NCI-H748 treated with DMSO at 0.1 percent for 48 hours (cell line): ENCODE measurements around the gene SMIM3.
"Not testable (repeated sequence)": the region's sequence is repeated elsewhere in the genome, so short reads cannot be mapped to it uniquely, and the experiment has no call there.

Source experiments
- DNase-seq: peaks from one replicate; lab custom pipeline; 2025; lab: John Stamatoyannopoulos, UW

Gene SMIM3, protein sequence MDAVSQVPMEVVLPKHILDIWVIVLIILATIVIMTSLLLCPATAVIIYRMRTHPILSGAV

DNA sequence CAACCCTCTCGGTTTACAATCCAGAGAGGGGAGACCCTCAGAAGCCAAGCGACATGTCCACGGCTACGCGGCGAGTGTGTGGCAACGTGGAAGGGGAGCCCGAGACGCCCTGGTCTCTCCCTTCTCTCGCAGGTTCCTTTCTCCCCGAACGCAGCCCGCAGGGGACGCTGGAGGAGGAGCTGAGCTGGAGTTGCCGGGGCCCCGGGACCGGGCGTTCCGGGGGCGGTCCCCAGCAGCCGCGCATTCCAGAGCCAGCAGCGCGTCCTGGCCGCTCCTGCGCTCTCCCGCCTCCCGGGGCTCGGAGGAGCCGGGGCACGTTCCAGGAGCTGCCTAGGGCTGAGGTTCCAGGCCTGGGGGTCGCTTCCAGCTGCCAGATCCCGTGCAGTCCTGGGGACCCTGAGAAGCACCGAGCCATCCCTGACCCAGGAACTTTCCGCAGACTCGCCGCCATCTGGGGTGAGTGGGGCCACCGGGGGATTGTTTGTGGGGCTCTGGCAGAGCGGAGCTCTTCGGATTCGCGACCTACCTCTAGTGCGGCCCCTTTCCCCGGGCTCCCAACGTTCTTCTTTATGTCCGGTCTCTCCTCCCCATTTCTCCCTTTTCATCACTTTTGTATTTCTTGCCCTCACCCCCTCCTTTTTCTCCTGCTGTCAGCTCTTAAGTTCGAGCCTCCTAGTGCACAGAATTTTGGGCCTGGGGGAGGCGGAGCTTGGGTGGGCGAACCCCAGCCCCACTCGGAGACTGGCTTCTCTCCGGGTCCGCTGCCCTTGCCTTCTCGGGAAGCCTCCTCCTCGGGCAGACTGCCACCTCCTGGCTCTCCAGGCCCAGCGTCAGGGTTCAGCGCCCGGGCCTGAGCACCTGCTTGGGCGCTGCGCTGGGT is at the start of gene SMIM3:
Gene SMIM3 (plus strand): TSS at position 241 of the 880 bp plus-strand sequence. CDS start 16,684 bp downstream, outside the sequence.
- DNase-seq, result peak; percentile 20

DNA sequence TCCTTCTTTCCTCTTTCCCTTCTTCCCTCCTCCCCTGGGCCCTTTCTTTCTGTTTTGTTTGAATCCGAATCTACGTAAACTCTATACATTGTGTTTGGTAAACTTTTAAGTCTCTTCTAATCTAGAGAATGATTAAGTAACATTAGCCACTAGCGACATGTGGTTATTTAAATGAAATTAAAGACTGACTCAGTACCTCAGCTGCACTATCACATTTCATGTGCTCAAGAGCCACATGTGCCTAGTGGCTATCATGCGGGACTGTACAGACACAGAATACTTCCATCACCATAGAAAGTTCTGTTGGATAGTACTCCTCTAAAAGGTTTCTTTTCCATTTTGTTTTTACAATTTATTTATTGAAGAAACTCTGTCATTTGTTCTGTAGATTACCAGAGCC is 48.7 kb upstream of the SMIM3 start:
- no peak for DNase-seq

DNA sequence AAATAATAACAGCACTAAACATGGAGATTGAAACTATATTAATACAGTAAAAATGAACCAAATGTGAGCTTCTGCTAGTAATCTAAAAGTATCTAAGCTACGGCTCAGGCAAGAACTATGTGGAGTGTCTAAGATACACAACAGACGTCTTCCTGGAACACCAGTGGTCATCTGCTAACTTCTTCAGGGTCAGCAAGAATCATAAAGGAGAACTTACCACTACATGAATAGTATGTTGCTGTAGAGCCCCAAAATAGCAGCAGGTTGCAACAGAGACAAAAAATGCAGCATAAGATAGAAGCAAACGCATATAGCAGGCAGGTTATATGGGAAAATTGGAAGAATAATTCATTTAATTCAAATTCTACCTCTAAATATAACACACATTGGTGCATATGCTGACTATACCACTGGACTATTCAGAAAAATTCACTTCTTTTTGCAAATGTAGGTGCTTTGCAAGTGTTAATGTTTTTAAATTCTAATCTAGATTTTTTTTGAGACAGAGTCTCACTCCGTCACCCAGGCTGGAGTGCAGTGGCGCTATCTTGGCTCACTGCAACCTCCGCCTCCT is 46.8 kb upstream of the SMIM3 start:
- DNase-seq, result no peak

DNA sequence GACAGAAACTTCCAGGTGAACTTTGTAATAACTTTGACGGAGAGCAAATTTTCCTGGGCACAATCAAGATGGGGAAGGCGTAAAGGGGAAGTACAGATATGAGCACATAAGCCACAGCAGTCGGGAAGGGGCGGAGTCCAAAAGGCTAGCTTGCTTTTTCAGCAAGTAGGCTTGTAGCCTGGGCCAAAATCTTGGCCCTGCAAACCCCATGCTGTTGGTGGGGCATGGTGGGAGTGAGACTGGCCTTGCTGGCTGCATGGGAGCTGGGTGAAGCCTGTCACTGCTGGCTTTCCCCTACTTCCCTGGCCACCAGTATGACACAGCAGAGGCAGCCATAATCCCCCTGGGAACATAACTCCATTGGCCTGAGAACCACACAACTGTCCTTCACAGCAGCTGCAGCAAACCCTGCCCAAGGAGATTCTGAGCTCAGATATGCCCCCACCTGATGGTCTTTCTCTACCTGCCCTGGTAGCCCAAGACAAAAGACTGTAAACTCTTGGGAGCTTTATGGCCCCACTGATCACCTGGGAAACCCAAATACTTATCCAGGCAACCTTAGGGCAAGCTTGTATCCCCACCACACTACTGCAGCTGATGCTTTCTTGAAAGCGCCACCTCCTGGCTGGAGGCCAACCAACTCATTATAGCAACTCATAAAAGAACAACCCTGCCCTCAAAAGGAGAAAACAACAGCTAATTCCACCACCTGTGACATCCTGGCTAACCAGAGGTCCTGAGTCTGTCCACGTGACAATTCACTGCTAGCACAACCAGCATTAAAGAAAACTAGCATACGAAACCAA is 43.8 kb upstream of the SMIM3 start:
- no peak for DNase-seq

DNA sequence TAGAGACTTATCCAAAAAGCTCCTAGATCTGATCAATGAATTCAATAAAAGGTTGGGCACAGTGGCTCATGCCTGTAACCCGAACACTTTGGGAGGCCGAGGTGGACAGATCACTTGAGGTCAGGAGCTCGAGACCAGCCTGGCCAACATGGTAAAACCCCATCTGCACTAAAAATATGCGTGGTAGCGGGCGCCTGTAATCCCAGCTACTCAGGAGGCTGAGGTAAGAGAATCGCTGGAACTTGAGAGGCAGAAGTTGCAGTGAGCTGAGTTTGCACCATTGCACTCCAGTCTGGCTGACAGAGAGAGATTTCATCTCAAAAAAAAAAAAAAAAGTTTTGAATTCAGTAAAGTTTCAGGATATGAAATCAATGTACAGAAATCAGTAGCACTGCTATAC is 39.7 kb upstream of the SMIM3 start:
- DNase-seq, result no peak

DNA sequence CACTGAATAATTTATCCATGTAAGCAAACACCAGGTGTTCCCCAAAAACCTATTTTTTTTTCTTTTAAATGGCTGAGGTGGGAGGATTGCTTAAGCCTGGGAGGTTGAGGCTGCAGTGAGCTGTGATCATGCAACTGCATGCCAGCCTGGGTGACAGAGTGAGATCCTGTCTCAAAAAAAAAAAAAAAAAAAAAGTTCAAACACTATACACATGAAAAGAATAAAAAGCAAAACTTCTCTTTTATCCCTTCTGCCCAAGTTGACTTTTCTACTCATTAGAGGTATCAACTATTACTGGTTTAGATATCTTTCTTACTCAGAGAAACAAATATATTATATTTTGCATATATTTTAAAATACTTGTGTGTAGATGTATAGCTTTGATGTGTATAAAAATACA is 37.6 kb upstream of the SMIM3 start:
- DNase-seq, result no peak

DNA sequence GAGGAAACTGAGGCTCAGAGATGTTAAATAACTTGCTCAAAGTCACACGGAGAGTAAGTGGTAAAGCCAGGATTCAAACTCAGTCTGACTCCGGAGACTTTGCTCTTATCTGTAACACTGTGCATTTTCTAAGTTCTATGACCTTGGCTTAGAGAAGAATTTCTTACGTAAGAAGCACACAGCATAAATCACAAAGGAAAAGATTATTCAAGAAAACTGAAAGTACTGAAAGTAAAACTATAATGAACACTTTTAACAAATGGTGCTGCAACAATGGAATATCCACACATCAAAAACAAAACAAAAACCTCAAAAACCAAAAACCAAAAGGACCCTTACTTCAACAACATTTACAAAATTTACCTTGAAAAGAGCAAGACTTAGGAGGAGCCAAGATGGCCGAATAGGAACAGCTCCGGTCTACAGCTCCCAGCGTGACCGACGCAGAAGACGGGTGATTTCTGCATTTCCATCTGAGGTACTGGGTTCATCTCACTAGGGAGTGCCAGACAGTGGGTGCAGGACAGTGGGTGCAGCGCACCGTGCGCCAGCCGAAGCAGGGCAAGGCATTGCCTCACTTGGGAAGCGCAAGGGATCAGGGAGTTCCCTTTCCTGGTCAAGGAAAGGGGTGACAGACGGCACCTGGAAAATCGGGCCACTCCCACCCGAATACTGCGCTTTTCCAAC is 36.0 kb upstream of the SMIM3 start:
- not testable (repeated sequence) for DNase-seq

DNA sequence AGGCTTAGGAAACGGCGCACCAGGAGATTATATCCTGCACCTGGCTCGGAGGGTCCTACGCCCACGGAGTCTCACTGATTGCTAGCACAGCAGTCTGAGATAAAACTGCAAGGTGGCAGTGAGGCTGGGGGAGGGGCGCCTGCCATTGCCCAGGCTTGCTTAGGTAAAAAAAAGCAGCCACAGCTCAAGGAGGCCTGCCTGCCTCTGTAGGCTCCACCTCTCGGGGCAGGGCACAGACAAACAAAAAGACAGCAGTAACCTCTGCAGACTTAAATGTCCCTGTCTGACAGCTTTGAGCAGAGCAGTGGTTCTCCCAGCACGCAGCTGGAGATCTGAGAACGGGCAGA is 35.4 kb upstream of the SMIM3 start:
- not testable (repeated sequence) for DNase-seq

DNA sequence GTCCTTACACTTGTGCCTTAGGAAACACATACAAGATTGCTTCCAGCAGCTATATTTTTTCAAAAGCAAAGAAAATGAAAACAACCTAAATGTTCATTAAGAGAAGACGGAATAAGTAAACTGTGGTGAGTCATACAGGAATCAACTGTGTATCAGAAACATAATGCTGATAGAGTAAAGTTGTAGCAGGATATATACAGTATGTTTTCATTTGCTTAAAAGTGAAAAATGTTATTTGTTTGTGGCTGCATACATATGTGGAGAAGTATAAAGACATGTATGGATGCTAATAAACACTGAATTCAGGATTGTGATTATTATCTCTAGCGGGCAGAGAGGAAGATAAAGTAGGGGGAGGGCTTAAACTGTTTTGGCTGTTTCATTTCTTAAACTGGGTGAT is 28.1 kb upstream of the SMIM3 start:
- no peak for DNase-seq

DNA sequence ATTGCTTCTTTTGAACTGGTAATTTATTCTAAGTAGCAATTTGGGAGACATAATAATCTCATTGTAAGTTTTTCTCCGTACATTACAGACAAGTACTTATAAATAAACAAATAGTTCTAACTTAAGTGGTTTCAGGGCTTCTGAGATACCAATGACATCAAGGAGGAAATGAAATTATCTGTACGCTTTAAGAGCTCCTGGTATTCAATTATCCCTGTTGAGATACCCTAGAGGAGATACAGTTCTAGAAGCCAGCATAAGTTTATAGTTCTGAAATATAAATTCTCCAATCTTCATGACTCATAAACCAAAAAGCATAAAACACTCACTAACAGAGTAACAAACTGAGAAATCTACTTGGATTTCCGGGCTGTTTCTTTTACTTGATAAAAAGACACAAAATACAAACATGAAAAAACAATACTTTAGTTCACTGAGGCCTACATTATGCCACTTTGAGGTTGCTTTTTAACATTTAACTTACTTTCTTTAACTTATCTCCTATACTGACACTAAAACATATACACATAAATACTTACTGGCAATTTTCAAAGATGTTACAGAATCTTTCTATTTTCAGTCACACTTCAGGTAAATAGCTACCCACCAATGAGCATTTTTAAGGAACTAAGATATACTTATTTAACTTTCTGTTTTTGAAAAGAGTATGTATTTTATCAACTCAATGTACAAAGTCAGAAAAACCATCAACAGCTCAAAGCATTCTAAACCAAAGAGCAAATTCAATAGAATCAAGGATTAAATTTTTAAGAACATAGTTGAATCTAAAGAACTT is 27.3 kb upstream of the SMIM3 start:
- no peak for DNase-seq

DNA sequence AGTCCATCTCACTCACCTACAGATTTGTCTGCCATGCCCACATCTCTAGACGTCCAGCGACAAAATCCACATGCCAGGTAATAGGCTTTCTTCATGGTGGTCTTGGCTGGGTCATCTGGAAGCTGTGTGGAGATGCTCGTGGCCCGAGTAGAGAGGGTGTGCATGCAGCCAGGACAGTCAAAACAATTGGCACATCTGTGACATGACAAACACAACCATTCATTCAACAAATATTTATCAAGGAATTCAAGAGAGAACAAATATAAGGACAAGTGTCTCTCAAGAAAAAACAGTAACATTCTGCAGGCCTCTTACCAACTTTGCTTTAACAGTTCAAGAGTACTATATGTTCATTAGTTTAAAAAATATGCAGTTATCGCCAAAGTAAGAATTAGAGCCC is 25.1 kb upstream of the SMIM3 start:
- no peak for DNase-seq

DNA sequence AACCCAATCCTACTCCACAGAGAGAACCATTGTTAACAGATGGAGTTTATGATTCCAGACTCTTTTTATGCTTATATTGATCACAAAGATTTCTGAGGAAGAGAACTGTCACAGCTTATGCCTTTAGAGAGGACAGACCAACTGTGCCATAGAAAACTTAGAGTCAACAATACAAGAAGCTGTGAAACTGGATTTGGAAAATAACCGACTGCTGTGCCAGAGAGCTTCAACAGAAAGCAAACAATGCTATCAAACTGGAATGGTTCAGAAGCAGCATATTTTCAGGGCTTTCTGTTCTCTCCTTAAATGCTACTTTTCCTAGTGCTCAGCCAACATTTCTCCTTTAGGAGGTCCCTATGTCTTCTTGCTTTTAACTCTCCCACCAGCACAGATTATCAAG is 24.7 kb upstream of the SMIM3 start:
- DNase-seq, result no peak

DNA sequence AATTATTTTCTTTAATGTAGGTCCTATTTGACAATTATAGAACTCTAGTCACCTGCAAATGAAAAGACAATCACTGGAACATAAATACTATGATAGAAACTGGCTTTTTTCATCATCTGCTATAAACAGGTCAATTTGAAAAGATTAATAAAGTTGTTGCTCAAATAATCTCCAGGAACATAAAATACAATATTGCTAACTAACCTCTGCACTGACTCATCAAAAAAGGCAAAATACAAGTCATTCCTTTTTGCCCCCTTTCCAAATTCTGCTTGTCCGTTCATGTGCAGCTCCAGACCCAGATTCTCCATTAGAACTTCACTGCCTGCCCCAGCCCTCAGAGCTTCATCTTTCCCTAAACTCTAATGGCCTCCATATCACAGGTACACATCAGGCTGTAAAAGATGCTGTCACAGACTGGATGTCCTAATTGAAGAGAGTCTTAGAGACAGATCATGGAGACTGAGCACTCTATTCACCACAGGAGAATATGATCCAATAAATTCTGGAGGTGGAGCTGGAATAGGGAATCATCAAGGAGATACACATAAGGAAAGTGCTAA is 21.4 kb upstream of the SMIM3 start:
- no peak for DNase-seq

DNA sequence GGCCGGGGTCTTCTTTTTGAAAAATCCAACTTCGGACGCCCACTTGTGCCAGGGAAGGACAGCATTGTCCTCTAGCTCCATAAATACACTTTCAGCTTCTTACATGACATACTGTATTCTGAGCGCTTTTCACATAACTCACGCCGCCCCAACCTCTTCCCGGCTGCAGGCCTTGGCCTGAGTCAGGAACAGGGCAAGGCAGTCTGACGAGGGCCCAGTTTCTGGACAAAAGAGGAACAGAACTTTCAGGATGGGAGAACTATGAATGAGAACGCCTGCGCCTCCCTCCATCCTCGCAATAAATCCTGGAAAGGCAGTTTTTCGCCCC is 20.4 kb upstream of the SMIM3 start:
- no peak for DNase-seq

DNA sequence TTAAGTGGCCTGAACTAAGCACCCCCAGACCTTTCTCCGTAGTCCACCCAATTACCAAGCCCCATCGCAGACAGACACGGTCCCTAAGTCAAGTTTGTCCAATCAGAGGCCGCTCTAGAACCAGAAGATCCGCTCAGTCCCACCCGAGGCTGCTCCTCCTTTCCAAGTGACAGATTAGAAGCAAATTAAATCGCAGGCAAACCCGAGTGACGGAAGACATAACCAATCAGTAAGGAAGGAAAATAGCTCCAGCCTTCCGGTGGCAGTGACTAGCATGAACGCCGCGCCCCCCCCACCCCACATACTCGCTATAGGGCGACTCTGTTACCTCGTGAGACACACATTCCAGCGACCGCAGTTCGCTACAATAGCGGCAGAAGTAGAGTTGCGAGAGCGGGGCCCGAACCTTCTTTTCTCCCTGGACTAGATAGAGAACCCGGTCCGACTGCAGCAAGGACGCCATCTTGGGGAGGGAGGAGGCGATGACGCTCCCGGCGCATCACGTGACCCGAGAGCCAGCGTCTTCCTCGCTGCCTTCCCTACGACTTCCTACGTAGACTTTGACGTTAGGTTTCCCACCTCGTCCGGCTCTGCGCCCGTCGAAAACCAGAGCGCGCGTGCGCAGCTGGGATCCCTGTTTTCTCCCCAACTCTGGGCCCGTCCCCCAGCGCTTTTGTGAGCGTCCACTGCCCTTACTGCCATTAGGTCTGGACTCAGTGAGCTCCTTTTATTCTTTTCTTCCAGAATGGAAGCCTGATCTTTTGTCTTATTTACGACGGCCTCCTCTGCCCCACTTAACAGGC is 19.8 kb upstream of the SMIM3 start, which contains the start of gene DCTN4:
Gene DCTN4 (minus strand): TSS at position 487 of the 803 bp plus-strand sequence. CDS start 24 bp downstream, at position 463.
- DNase-seq, result peak; percentile 98

DNA sequence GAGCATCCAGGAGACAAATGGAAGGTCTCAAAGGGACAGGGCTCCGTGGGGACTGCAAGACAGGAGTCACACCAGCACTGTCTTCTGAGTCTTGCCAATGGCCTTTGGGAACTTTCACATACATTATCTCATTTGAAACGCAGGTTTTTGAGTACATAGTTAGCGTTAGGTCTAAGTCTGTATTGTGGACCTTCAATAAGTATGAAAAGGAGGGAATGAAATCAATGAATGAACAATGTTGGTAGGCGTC is 19.3 kb upstream of the SMIM3 start:
- DNase-seq, result no peak

DNA sequence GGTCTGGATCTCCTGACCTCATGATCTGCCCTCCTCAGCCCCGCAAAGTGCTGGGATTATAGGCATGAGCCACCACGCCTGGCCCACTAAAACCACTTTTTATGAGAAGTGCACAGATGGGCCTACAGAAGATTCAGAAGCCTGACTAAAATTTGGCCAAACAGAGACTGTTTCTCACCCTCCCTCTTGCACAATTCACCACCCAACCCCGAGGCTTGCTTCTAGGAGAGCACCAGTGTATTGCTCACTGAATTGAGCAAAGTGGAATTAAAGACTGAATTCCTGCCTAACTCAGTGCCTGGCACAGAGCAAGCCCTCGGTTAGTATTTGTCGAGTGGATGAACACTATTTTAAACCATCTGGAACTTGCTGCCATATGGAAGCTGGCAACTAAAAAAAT is 16.3 kb upstream of the SMIM3 start:
- DNase-seq, result no peak

DNA sequence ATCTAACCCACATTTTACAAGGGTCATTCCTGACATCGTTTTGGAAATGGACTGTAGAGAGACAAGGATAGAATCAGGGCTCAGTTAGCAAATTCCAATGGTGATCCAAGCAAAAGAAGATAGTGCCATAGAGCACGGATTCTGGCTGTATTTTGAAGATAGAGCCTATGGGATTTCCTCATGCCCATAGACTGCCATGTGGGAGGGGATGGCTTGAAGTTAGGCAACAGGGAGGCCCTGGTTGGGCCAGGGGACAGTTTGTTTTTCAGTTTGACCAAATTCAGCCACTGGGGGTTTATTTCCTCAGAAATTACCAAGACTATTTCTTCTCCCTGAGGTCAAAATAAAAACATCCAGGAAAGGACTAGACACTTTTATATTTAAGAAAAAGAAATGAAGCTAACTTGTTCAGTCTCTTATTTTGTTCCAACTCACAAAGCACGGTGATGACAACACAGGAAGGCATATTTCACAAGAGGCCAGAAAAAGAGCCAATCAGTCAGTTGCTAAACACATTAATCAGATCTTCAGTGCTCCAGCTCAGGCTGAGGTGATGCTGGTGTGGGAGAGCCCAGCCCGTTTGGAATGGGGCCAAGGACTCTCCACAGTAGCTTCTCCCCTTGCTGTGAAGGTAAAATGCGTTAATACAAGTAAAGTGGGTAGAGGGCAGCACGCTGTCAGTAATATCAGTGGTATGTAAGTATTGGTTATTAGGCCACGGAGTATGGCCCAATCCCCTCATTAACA is 15.4 kb upstream of the SMIM3 start:
- peak; percentile 12 for DNase-seq

DNA sequence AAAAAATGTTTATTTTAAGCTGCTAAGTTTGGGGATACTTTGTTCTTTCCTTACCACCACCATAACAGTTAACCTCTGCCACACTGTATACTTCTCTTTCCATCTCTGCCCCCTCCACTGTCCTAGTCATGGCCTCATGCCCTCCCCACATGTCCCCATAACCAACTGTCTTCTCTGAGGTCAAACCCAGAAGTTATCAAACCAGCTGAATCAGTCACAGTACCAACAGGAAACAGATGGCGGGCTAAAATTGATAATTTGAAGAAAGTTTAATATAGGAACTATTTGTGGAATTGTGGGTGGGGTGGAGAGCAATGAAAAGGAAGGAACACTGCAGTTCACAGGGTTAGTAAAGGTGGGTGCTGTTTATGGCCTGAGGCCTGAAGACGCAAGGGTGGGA is 14.0 kb upstream of the SMIM3 start:
- no peak for DNase-seq
